ENCODE measurements around the gene ACTR2.

ACTR2 gene

GRCh38 chr2:65278531-65278981 lies 50.9 kb downstream of the ACTR2 start:
- DNase-seq (ENCODE audit: low read depth in 4 of 4, low spot score in 1 of 4), result no peak

GRCh38 chr2:65279756-65280155 lies 52.1 kb downstream of the ACTR2 start:
- DNase-seq (ENCODE audit: low read depth in 4 of 4, low spot score in 1 of 4), result no peak

DNA sequence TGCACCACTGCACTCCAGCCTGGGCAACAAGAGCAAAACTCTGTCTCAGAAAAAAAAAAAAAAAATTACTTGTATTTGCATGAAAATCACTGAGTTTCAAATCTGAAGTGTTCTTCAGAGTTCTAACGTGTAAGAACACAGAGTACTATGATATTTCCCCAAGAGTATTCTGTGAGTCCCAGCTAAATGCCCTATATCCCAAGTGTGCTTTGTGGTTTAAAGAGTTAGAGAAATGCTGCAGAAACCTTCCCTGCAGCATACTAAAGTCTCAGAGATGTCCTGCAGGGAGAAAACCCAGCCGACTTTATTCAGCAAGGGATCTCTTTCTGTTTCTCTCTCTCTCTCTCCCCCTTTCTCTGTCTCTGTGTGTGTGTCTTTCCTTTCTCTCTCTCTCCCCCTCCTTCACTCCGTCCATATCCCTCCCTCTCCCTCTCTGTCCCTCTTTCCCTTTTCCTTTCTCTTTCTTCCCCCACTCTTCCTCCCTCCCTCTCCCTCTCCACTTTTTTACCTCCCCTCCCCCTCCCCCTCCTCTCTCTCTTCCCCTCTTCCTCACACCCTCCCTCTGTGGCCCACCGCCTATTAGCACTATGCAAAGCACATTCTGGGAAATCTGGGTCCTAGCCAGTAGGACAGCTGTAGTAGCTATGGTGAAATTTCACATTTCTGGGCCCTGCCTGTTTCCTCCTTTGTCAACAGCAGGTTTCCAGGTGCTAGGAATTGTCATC lies 54.2 kb downstream of the ACTR2 start:
- DNase-seq (ENCODE audit: low read depth in 4 of 4, low spot score in 1 of 4), result no peak

GRCh38 chr2:65282477-65283053 lies 54.9 kb downstream of the ACTR2 start:
- DNase-seq (ENCODE audit: low read depth in 4 of 4, low spot score in 1 of 4), result no peak

DNA sequence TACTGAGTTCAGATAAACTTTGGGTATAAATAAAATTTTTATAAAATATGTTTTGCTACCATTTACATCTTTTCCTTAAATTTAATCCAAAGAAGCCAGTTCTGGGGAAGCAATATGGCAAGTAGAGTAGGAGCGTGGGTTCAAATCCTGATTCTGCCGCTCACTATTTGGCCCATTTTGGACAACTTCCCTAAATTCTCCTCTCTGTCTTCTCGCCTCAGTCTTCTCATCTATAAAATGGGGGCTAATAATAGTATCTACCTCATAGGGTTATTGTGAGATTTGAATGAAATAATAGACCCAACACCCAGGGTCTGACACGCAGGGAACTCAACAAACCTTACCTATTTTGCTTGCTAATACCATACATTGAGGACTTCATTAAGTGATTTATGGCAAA lies 59.7 kb downstream of the ACTR2 start:
- no peak for DNase-seq (ENCODE audit: low read depth in 4 of 4, low spot score in 1 of 4)

DNA sequence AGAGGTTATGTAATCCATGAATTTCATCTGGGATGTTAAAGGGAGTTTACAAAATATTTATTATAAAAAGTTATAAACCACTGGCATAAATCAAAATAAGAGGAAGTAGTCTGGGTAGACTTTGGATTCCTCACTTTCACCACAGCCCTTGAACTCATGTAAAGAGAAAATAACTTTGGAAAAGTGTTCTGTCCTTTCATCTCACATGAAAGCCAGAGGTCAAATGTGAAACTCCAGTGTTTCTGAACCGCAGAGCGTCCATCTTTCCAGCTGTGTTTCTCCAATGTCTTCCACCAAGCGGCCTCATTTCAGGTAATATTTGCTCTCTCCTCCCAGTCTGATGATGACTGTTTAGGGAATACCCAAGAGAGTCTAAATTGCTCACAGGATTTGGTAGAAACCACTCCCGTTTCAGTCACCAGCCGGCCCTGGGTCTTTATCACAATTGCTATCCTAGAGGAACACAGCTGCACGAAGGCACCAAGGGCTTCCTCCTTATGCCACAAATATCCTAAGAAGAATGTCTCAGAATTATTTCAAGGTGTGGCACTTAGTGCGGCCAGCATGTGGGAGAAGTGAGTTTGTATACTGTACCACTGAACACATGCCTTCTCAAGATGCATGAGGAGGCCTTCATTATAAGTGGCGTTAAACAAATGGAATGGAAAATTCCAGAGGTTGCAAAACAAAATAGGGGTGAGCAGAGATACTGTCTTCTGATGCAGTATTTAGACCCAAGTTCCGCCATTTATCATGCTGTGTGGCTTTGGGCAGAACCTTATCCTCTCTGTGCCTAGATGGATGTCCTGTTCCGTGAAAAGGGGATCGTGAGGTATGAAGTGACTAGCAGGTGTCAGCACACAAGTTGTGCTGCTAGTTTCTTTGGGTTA lies 63.8 kb downstream of the ACTR2 start:
- DNase-seq (ENCODE audit: low read depth in 4 of 4, low spot score in 1 of 4), result no peak

GRCh38 chr2:65292106-65292400 lies 64.4 kb downstream of the ACTR2 start:
- DNase-seq (ENCODE audit: low read depth in 4 of 4, low spot score in 1 of 4), result no peak

- no peak for DNase-seq (ENCODE audit: low read depth in 4 of 4, low spot score in 1 of 4)
Measured at GRCh38 chr2:65292461-65293011, 64.9 kb downstream of the ACTR2 start.

DNA sequence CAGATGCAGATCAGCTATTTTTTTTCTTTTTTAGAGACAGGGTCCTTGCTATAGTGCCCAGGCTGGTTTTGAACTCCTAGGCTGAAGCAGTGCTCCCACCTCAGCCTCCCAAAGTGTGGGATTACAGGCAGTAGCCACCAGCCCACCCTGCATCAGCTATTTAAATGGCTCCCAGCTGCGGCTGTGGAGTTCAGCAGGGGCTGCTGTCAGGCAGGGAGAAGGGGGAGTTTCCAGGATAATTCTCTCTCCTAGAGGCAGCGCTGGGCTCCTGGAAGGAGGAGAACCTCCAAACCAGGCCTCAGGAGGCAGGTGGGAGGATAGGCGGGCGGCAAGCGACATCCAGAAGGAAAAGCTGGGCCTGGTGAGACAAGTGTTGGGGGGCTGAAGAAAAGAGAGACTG lies 65.7 kb downstream of the ACTR2 start:
- no peak for DNase-seq (ENCODE audit: low read depth in 4 of 4, low spot score in 1 of 4)

- no peak for DNase-seq (ENCODE audit: low read depth in 4 of 4, low spot score in 1 of 4)
Measured at GRCh38 chr2:65294136-65294535, 66.5 kb downstream of the ACTR2 start.

DNA sequence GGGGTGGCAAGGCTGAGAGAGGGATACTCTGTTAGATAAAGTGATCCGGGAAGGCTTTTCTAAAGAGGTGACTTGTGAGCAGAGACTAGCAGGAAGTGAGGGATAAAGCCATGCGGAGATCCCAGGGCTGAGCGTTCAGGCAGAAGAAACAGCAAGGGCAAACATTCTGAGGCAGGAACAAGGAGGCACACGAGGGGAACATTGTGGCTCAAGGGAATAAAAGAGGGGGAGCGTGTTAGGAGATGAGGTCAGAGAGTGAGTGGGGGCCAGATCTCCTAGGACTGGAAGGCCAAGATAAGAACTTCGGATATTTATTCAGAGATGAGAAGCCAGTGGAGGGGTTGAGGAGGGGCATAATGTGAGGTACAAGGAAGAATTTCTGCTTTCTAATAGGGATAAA lies 67.1 kb downstream of the ACTR2 start:
- DNase-seq (ENCODE audit: low read depth in 4 of 4, low spot score in 1 of 4), result no peak

DNA sequence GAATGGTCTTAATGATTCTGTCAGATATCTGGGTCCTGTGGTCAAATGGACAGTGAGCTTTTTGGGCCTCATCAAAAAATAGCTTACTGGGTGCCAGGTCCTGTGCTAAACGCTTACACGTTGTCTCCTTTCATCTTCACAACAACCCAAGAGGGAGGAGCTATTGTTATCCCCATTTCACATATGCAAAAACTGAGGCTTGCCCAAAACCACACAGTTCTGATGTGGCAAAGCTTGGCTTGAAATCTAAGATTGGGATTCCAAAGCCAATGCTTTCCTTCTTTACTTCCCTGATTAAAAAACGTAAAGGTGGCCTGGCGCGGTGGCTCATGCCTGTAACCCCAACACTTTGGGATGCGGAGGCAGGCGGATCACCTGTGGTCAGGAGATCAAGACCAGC lies 69.3 kb downstream of the ACTR2 start:
- no peak for DNase-seq (ENCODE audit: low read depth in 4 of 4, low spot score in 1 of 4)

- DNase-seq (ENCODE audit: low read depth in 4 of 4, low spot score in 1 of 4), result no peak
Measured at GRCh38 chr2:65297544-65297943, 69.9 kb downstream of the ACTR2 start.

DNA sequence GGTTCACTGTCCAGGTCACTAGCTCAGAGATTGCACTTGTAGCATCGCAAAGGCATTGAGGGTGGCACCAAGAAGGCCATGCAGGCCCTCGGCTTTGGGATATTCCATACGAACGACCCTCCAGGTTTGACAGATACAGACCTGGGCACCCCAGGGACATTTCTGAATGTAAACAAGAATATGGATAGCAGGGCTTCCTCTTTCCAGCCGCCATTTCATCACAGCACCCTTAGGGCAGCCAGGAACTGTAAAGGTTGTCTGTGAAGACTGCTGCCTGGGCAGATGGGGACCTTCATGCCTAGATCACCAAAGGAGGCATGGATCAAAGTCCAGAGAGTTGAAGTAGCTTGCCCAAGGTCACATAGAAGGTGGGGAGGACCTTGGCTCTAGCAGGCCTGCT lies 70.5 kb downstream of the ACTR2 start:
- DNase-seq (ENCODE audit: low read depth in 4 of 4, low spot score in 1 of 4), result no peak

- peak; percentile 26 to 54 (median 34) for DNase-seq (ENCODE audit: low read depth in 4 of 4, low spot score in 1 of 4)
Measured at GRCh38 chr2:65299246-65299645, 71.6 kb downstream of the ACTR2 start.

DNA sequence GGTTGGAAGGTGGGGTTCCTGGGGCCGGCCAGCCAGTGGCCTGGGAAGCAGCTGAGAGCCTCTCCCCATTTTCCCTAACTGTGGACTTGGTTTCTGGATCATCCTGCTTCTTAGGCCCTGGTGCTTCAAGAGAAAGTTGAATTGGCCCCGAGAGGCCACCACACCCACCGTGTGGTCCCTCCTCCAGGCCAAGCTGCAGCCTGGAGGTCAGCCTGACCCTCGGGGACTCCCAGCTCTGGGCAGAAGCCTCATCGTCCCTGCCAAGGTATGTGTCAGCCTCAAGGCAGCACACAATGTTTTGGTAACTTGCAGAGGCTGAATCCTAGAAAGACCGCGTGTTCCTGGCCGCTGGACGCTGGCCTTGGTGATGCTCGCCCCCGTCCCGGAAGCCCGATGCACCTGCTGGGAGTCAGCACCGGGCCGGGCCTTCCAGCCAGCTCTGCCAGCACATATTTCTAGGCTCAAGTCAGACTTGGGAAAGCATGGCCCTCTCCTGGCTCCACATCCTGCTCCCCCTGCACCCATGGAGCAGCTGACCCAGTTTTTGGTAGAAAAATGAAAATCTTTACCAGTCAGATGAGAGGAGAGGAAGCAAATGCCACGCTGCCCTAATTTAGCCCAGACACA lies 72.6 kb downstream of the ACTR2 start:
- no peak for DNase-seq (ENCODE audit: low read depth in 4 of 4, low spot score in 1 of 4)

DNA sequence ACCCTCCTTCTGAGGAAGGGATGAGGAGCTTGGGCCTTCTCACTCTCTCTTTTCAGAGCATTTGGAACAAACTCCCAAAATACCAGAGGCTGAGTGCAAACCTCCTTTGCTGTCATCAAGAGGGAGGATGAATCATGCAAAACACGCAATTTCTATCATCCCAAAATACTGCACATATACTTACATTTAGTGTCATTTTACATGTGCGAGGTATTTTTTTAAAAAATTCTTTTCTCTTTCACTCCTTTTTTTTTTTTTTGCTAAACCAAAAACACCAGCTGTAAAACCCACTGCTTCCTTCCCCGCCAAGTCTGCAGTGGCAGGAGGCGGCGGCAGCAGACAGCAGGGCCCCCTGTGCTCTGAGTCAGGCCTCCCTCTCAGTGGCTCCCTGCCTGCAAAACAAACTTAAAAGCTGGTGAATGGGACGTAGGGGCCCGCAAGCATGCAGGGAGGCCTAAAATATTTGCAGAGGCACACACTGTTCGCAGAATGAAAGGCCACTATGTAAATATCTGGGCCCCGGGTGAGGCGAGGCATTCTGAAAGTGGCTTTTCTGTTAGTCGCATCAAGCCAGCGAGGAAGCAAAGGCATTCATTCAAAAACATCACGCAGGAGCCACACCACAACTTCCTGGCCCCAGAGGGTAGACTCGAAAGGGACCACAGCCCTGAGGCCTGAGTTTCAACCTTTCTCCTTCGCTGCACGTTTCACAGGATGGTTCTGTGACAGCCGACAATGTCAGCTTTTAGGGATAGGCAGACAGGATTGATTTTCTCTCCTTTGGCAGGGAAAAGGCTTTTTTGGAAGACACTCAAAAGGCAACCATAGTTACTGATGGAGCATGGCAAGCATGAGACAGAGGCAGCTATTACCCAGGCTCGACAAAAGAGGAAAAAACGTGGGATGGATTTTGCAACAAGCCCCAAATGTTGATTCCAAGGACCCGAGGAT lies 73.4 kb downstream of the ACTR2 start:
- peak; percentile 36 to 65 (median 47) for DNase-seq (ENCODE audit: low read depth in 4 of 4, low spot score in 1 of 4)

GRCh38 chr2:65305934-65306333 lies 78.3 kb downstream of the ACTR2 start:
- no peak for DNase-seq (ENCODE audit: low read depth in 4 of 4, low spot score in 1 of 4)

GRCh38 chr2:65309699-65310098 lies 82.1 kb downstream of the ACTR2 start:
- DNase-seq (ENCODE audit: low read depth in 4 of 4, low spot score in 1 of 4), result no peak

DNA sequence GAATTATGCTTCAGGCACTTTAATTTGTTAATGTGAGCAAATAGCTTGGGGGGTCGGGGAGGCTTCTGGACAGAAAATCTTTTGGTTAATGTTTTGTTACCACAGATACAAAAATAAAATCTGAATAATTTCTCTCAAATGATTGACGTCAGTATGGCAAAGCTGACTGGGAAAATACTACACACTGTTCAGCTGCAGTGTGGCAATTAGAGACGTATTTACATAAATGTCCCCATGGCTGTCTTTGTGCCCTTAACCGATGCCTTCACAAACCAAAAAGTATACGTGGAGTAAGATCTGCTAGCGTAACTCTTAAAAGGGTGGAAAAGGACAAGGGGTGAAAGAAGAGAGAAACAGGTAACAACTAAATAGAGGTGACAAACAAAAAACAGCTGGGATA lies 83.4 kb downstream of the ACTR2 start:
- no peak for DNase-seq (ENCODE audit: low read depth in 4 of 4, low spot score in 1 of 4)

Measured in stimulated activated CD4-positive, alpha-beta T cell treated with anti-CD3 and anti-CD28 coated beads, Interleukin-1b, Interleukin-23, amount 100 ng/mL, for 24 hours (primary cell).